ENCODE data around the gene ERBB4.
A peak's percentile ranks its signal among the peaks of the same experiment; 100 is the strongest.
"Not testable (repeated sequence)": the region's sequence is repeated elsewhere in the genome, so short reads cannot be mapped to it uniquely, and the experiment has no call there.

Gene ERBB4

DNA sequence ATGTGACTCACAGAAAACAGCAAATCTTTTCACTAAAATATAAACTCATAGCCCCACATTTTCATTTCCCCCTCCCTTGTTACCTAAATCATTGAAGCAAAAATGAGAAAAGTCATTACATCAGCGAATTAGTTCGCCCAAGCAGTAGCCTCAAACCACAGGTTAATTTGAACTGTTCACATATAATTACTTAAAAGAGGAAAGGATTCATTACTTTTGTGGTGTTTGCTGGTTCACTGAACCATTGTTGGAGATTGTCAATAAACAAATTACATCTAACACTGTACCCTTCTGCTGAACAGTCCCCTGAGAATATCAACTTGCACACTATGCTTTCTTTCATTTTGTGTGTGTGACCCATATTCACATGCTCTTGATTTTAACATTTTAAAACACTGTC is 238.7 kb downstream of the ERBB4 start:
- no peak for DNase-seq (ENCODE audit: low read depth, low spot score)

- DNase-seq (ENCODE audit: low read depth, low spot score), result no peak
Observed at GRCh38 chr2:212299333-212299732, 239.3 kb downstream of the ERBB4 start.

DNA sequence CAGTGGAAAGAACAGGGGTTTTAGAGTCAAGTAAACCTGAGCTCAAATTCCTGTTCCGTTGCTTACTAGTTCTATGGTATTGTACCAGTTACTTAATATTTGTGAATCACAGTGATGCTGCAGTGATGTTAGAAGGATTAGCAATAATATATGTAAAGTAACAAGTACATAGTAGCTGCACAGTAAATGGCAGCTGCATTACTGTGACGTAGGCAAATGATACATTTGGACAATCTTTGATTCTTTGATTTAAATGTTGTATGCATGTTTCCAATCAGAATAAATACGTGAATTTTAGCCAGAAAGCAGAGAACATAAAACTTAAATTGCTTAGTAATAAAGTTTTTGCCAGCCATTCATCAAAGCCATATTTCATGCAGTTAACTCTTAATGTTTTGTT is 243.0 kb downstream of the ERBB4 start:
- DNase-seq (ENCODE audit: low read depth, low spot score), result no peak

DNA sequence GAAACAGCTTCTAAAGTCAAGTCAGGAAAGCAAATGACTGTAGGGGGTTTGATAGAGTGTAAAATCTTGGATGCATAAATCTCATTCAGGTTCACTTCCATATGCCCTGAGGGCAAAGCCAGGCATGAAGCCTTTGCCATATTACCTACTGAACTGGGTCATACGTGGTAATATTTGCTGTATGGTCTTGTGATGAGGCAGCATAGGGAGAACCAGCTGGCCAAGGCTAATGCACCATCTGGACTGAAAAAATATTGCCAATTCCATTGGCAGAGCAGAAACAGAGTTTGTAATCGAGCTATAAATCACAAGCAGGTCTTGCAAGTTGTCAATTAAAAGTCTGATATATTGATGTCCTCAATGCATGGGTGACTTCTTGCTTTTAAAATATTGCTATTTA is 243.8 kb downstream of the ERBB4 start:
- no peak for DNase-seq (ENCODE audit: low read depth, low spot score)

GRCh38 chr2:212289301-212289700 is 249.3 kb downstream of the ERBB4 start:
- no peak for DNase-seq (ENCODE audit: low read depth, low spot score)

DNA sequence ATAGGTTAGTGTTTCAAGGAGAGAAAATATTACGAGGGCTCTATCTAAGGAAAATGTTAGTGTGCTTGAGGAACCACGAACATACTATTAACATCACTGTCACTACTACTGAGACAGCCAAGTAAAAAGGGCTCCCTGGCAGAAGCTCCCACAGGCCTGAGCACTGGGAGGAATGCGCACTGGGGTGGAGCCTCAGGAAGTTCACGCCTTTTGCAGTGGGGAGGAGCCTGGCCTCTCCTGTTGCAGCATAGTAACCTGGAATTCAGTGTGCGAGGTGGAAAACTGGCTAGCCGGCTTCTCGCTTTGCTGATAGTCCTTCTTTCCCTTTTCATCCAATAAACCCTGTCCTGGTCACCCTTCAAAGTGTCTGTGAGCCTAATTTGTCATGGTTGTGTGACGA is 250.3 kb downstream of the ERBB4 start:
- no peak for DNase-seq (ENCODE audit: low read depth, low spot score)

GRCh38 chr2:212284166-212284565 is 254.4 kb downstream of the ERBB4 start:
- no peak for DNase-seq (ENCODE audit: low read depth, low spot score)

GRCh38 chr2:212282671-212283261 is 255.8 kb downstream of the ERBB4 start:
- peak; percentile 66 for DNase-seq (ENCODE audit: low read depth, low spot score)

- no peak for DNase-seq (ENCODE audit: low read depth, low spot score)
Observed at GRCh38 chr2:212276813-212277212, 261.8 kb downstream of the ERBB4 start.

GRCh38 chr2:212274215-212274614 is 264.4 kb downstream of the ERBB4 start:
- DNase-seq (ENCODE audit: low read depth, low spot score), result no peak

GRCh38 chr2:212271583-212271982 is 267.0 kb downstream of the ERBB4 start:
- no peak for DNase-seq (ENCODE audit: low read depth, low spot score)

- DNase-seq (ENCODE audit: low read depth, low spot score), result no peak
Observed at GRCh38 chr2:212269005-212269404, 269.6 kb downstream of the ERBB4 start.

DNA sequence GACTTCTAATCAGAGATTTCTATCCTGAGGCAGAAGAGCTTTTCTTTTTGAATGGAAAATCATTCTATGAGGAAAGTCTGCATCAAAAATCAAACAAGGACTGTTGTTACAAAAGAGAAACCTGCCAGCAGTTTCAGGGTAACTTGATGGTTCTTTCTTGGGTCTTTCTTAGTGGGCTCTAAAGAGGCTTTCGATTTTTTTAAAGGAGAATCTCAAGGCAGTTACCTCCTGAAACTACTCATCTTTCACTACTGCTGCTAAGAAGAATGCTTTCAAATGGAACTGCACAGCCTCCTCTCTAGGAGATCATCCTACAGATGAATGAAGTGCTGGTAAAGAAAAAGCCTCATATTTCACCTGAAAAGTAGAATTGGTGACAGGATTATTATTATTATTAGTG is 272.3 kb downstream of the ERBB4 start:
- no peak for DNase-seq (ENCODE audit: low read depth, low spot score)

DNA sequence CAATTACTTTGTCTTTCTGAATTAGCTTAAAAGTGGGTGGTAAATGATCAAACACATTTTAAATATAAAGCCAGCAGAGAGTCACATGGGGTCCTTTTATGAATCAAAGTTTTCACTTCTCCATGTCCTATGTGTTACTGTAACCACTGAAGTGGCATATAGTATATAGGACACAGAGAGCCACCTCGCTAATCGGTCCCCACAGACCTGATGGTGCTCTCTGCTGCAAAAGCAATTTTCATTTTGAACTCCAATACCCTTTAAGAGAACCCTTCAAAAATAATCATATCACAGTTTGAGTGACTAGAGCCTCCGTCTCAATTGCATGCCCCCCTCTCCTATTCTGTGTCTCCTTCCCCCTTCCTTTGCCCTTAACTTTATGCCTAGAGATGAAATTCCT is 272.8 kb downstream of the ERBB4 start:
- DNase-seq (ENCODE audit: low read depth, low spot score), result no peak

DNA sequence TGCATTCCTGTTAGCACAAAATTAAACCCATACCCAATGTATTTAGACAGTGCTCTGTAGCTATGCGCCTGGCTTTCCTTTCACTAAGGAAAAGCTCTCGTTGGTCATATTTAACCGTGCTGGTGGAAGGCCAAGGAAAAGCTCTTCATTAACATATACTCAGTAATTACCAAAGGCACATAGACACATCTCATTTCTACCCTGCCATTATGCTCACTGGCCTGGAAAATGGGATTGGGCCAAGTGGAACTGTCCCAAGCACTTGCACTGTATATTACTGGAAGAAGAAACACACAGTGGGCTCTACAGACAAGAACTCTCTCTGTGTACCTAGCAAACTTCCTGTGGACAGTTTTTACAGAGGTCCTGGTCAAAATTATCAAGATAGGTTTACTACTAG is 274.4 kb downstream of the ERBB4 start:
- DNase-seq (ENCODE audit: low read depth, low spot score), result peak; percentile 42

DNA sequence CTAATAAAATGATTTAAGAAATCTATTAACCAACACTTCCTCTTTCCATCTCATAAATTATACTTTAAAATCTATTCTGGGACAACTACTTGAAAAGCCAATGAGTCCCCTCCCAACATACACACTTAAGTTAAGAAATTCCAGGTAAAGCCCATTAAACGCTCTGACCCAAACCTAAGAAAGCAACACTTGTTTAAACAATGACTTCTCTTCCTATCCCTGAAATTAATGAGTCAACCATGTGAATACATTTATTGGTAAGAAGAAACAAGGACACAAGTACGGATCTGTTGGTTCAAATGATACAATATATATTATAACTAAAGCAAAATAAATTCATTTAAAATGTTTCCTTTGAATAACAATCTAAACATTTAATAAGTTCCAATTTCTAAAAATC is 279.4 kb downstream of the ERBB4 start:
- DNase-seq (ENCODE audit: low read depth, low spot score), result no peak

- DNase-seq (ENCODE audit: low read depth, low spot score), result no peak
Observed at GRCh38 chr2:212254339-212254738, 284.3 kb downstream of the ERBB4 start.

GRCh38 chr2:212249451-212249850 is 289.2 kb downstream of the ERBB4 start:
- DNase-seq (ENCODE audit: low read depth, low spot score), result peak; percentile 43

GRCh38 chr2:212245880-212246279 is 292.7 kb downstream of the ERBB4 start:
- no peak for DNase-seq (ENCODE audit: low read depth, low spot score)

GRCh38 chr2:212242724-212243123 is 295.9 kb downstream of the ERBB4 start:
- DNase-seq (ENCODE audit: low read depth, low spot score), result peak; percentile 35

DNA sequence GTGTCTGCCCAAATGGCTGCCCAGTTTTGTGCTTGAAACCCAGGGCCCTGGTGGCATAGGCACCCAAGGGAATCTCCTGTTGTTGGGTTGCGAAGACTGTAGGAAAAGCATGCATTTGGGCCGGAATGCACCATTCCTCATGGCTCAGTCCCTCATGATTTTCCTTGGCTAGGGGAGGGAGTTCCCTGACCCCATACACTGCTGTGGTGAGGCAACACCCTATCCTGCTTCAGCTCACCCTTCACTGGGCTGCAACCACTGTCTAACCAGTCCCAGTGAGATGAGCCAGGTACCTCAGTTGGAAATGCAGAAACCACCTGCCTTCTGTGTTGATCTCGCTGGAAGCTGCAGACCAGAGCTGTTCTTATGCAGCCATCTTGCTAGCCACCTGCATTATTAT is 300.4 kb downstream of the ERBB4 start:
- not testable (repeated sequence) for DNase-seq (ENCODE audit: low read depth, low spot score)

DNA sequence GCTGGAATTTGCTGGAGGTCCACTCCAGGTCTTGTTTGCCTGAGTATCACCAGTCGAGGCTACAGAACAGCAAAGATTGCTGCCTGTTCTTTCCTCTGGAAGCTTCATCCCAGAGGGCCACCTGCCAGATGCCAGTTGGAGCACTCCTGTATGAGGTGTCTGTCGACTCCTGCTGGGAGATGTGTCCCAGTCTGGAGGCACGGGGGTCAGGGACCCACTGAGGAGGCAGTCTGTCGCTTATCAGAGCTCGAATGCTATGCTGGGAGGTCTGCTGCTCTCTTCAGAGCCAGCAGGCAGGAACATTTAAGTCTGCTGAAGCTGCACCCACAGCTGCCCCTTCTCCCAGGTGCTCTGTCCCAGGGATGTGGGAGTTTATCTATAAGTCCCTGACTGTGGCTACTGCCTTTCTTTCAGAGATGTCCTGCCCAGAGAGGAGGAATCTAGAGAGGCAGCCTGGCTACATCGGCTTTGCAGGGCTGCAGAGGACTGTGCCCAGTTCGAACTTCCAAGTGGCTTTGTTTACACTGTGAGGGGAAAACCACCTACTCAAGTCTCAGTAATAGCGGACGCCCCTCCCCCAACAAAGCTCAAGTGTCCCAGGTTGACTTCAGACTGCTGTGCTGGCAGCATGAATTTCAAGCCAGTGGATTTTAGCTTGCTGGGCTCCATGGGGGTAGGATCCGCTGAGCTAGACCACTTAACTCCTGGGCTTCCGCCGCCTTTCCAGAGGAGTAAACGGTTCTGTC is 301.1 kb downstream of the ERBB4 start:
- no peak for DNase-seq (ENCODE audit: low read depth, low spot score)

GRCh38 chr2:212228743-212229171 is 309.8 kb downstream of the ERBB4 start:
- DNase-seq (ENCODE audit: low read depth, low spot score), result no peak

DNA sequence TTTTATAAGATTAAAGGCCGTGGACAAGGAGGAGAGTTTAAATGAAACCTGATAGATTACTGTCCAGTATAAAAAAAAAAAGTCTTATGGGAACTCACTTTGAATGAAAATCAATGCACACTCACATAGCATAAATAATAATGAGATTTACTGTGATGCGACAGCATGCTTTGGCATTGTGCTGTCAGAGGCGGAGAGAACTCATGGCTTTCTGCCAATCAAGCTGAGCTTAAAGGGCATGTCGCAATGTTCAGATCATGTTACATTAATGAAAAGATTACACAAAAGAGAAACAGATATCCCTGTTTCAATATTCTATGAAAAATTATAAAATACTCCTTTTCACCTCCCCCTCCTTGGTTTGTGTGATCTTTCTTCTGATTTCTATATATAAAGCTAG is 310.8 kb downstream of the ERBB4 start:
- peak; percentile 80 for DNase-seq (ENCODE audit: low read depth, low spot score)

All from astrocyte of the hippocampus (primary cell).